BLaER1 (cell line): ENCODE data around the gene NR2F1-AS1.

Experiments
- H3K27ac ChIP-seq: shearing (Covaris generic); formaldehyde crosslinking; 2 replicates; pipeline ENCODE4 v1.8.1; 2022
- H3K27me3 ChIP-seq: shearing (Covaris generic); formaldehyde crosslinking; 2 replicates; pipeline ENCODE4 v1.8.1; 2022
- H3K36me3 ChIP-seq: shearing (Covaris generic); formaldehyde crosslinking; 2 replicates; pipeline ENCODE4 v1.8.1; 2022
- H3K4me1 ChIP-seq: shearing (Covaris generic); formaldehyde crosslinking; 2 replicates; pipeline ENCODE4 v1.8.1; 2022
- H3K4me2 ChIP-seq: shearing (Covaris generic); formaldehyde crosslinking; 2 replicates; pipeline ENCODE4 v1.8.1; 2022
- H3K4me3 ChIP-seq: shearing (Covaris generic); formaldehyde crosslinking; 2 replicates; pipeline ENCODE4 v1.8.1; 2022
- H3K9ac ChIP-seq: shearing (Covaris generic); formaldehyde crosslinking; 2 replicates; pipeline ENCODE4 v1.8.1; 2022
- H3K9me3 ChIP-seq: shearing (Covaris generic); formaldehyde crosslinking; 2 replicates; pipeline ENCODE4 v1.8.1; 2022
- H4K20me1 ChIP-seq: shearing (Covaris generic); formaldehyde crosslinking; 2 replicates; pipeline ENCODE4 v1.8.1; 2022
- Cebpa-rat ChIP-seq: shearing (Covaris generic); IDR thresholded peaks from 2 replicates; pipeline ENCODE4 v1.8.1; 2022

Gene NR2F1-AS1

GRCh38 chr5:93577854-93578812 is 2.9 kb downstream of the NR2F1-AS1 start:
- Histone ChIP-seq H3K27me3 (peaks cover 100% of the 10 kb centered on the region), H3K4me3 (no peak overlapping the region), H3K4me1 (peaks cover 30% of the 10 kb centered on the region), H3K9me3 (peaks cover 10% of the 10 kb centered on the region), H3K27ac (no peak overlapping the region), H3K9ac (no peak overlapping the region), H3K4me2 (peak overlapping the region; percentile 83), H4K20me1 (peaks cover 96% of the 10 kb centered on the region), H3K36me3 (no peaks in the 10 kb centered on the region)
- TF ChIP-seq Cebpa-rat, result no peak

GRCh38 chr5:93576994-93577853 is 3.8 kb downstream of the NR2F1-AS1 start:
- Histone ChIP-seq H4K20me1 (peaks cover 91% of the 10 kb centered on the region), H3K4me1 (peaks cover 30% of the 10 kb centered on the region), H3K4me2 (no peak overlapping the region), H3K27me3 (peaks cover 100% of the 10 kb centered on the region), H3K27ac (no peak overlapping the region), H3K4me3 (no peak overlapping the region), H3K9me3 (peaks cover 19% of the 10 kb centered on the region), H3K36me3 (no peaks in the 10 kb centered on the region), H3K9ac (no peak overlapping the region)
- no peak for TF ChIP-seq Cebpa-rat

- Histone ChIP-seq H3K36me3 (no peaks in the 10 kb centered on the region), H3K9ac (no peak overlapping the region), H3K4me1 (peaks cover 25% of the 10 kb centered on the region), H3K4me3 (no peak overlapping the region), H3K9me3 (peaks cover 34% of the 10 kb centered on the region), H3K27ac (no peak overlapping the region), H3K4me2 (no peak overlapping the region), H3K27me3 (peaks cover 100% of the 10 kb centered on the region), H4K20me1 (peaks cover 80% of the 10 kb centered on the region)
- TF ChIP-seq Cebpa-rat, result no peak
Measured at GRCh38 chr5:93575461-93576414, 5.3 kb downstream of the NR2F1-AS1 start.

- H3K4me3 ChIP-seq, result no peak overlapping the region
- H3K36me3 ChIP-seq, result no peaks in the 10 kb centered on the region
- peaks cover 14% of the 10 kb centered on the region for H3K4me1 ChIP-seq
- peaks cover 45% of the 10 kb centered on the region for H3K9me3 ChIP-seq
- H4K20me1 ChIP-seq, result peaks cover 70% of the 10 kb centered on the region
- H3K27me3 ChIP-seq, result peaks cover 100% of the 10 kb centered on the region
- H3K9ac ChIP-seq, result no peak overlapping the region
- TF ChIP-seq Cebpa-rat, result no peak
- H3K4me2 ChIP-seq, result no peak overlapping the region
- H3K27ac ChIP-seq, result no peak overlapping the region
Measured at GRCh38 chr5:93574491-93575305, 6.3 kb downstream of the NR2F1-AS1 start.

- Histone ChIP-seq H3K36me3 (no peaks in the 10 kb centered on the region), H3K9me3 (peaks cover 47% of the 10 kb centered on the region), H4K20me1 (peaks cover 60% of the 10 kb centered on the region), H3K27ac (no peak overlapping the region), H3K9ac (no peak overlapping the region), H3K4me2 (no peak overlapping the region), H3K4me1 (peaks cover 6% of the 10 kb centered on the region), H3K27me3 (peaks cover 100% of the 10 kb centered on the region), H3K4me3 (no peak overlapping the region)
- TF ChIP-seq Cebpa-rat, result no peak
Measured at GRCh38 chr5:93573354-93574351, 7.4 kb downstream of the NR2F1-AS1 start.

- H3K36me3 ChIP-seq, result no peaks in the 10 kb centered on the region
- no peaks in the 10 kb centered on the region for H3K4me1 ChIP-seq
- peaks cover 47% of the 10 kb centered on the region for H3K9me3 ChIP-seq
- H3K4me2 ChIP-seq, result no peak overlapping the region
- TF ChIP-seq Cebpa-rat, result no peak
- H3K9ac ChIP-seq, result no peak overlapping the region
- peaks cover 51% of the 10 kb centered on the region for H4K20me1 ChIP-seq
- peaks cover 97% of the 10 kb centered on the region for H3K27me3 ChIP-seq
- H3K27ac ChIP-seq, result no peak overlapping the region
- 0 out of 2 replicates have a peak overlapping the region, but pooled peaks have one; percentile 13 for H3K4me3 ChIP-seq
Measured at GRCh38 chr5:93572608-93573353, 8.2 kb downstream of the NR2F1-AS1 start.

GRCh38 chr5:93572101-93572607 is 8.9 kb downstream of the NR2F1-AS1 start:
- Histone ChIP-seq H3K4me3 (peak overlapping the region; percentile 13; the same call in 1 of the 2 replicates), H3K4me2 (no peak overlapping the region), H3K27me3 (peaks cover 97% of the 10 kb centered on the region)

More at GRCh38 chr5:93572101-93572607, 8.9 kb downstream of the NR2F1-AS1 start:
- Histone ChIP-seq H4K20me1 (peaks cover 45% of the 10 kb centered on the region), H3K9me3 (peaks cover 47% of the 10 kb centered on the region), H3K36me3 (no peaks in the 10 kb centered on the region), H3K4me1 (no peaks in the 10 kb centered on the region), H3K27ac (no peak overlapping the region), H3K9ac (no peak overlapping the region)
- TF ChIP-seq Cebpa-rat, result no peak
